ENCODE data around the gene PPFIBP2. TPM values are rescaled to one million over a fixed set of nuclear protein-coding genes. Genes with fewer than 3 reads are reported as not detected.

PPFIBP2 gene
- total and polyA plus RNA-seq, 2 of the 13 experiments (the other 11 are each of a cell fraction or from before 2014, with no cell fraction given) = 15.0 to 52.5 TPM

- intact Hi-C loops (cut with micrococcal nuclease; ENCODE audit: unreplicated experiment) = loop anchor here (1.0 kb wide), 2 partner anchors 58 to 473 kb away; partner anchors contain the start of gene PPFIBP2
- peaks cover 17% of the 10 kb centered on the region for H3K79me2 ChIP-seq (ENCODE audit: insufficient read depth, low read length)
- in situ Hi-C loops (cut with HindIII; ENCODE audit: extremely low pct_ligation_motif_present, low pct_unique_long_range_greater_than_20kb) = loop anchor here (5.0 kb wide), 2 partner anchors 41 to 81 kb away; no protein-coding TSS in a partner anchor
Measured at GRCh38 chr11:7570938-7571521, 57.2 kb downstream of the PPFIBP2 start.

More at GRCh38 chr11:7570938-7571521, 57.2 kb downstream of the PPFIBP2 start:
- H3K4me1 ChIP-seq (ENCODE audit: insufficient read depth, low read length) = peaks cover 54% of the 10 kb centered on the region
- ChIA-PET POLR2A (interaction anchor here (1.0 to 6.0 kb wide), 7 partner anchors 32 to 95 kb away, joined by 3 to 115 read pairs (median 9); no protein-coding TSS in a partner anchor), CTCF (ENCODE audit: low intra/inter-chr PET ratio, low total read pairs) (interaction anchor here (1.5 to 3.6 kb wide), 4 partner anchors 86 to 125 kb away, joined by 3 to 31 read pairs (median 17); no protein-coding TSS in a partner anchor)
- H3K27me3 ChIP-seq (ENCODE audit: control insufficient read depth in 1 of 2, insufficient read depth in 2 of 2, low read length in 2 of 2) = no peaks in the 10 kb centered on the region
- no peaks in the 10 kb centered on the region for H3K36me3 ChIP-seq (replicated peaks in 1 of 2; ENCODE audit: control insufficient read depth in 1 of 2, insufficient read depth in 2 of 2, low read length in 2 of 2)
- H4K20me1 ChIP-seq (ENCODE audit: insufficient read depth, low read length) = no peaks in the 10 kb centered on the region
- no peaks in the 10 kb centered on the region for H3K9me3 ChIP-seq (ENCODE audit: low read length)
- H3K4me2 ChIP-seq (ENCODE audit: low read depth, low read length) = peak overlapping the region; percentile 92
- TF ChIP-seq PBX2 (CRISPR knock-in tag; IDR thresholded peaks at IDR 0.05) (no peak), KLF6 (CRISPR knock-in tag; IDR thresholded peaks at IDR 0.05) (no peak), THAP7 (CRISPR knock-in tag; IDR thresholded peaks at IDR 0.05) (no peak), TEAD3 (CRISPR knock-in tag; optimal IDR thresholded peaks at IDR 0.05; ENCODE audit: borderline replicate concordance) (no peak), NONO (IDR thresholded peaks at IDR 0.05) (no peak), NONO (CRISPR knock-in tag; conservative IDR thresholded peaks at IDR 0.05) (no peak), ZNF761 (CRISPR knock-in tag; conservative IDR thresholded peaks at IDR 0.05) (no peak), SP5 (CRISPR knock-in tag; IDR thresholded peaks at IDR 0.05; ENCODE audit: borderline replicate concordance, low read depth) (no peak), HMGXB3 (CRISPR knock-in tag; IDR thresholded peaks at IDR 0.05; ENCODE audit: borderline replicate concordance) (no peak), ZNF569 (CRISPR knock-in tag; IDR thresholded peaks at IDR 0.05; ENCODE audit: borderline replicate concordance) (no peak), NR2F1 (CRISPR knock-in tag; IDR thresholded peaks at IDR 0.05) (no peak)
- H3K4me3 ChIP-seq (replicated peaks in 1 of 3; ENCODE audit: insufficient read depth in 1 of 3, low read depth in 2 of 3, low read length in 3 of 3) = no peak overlapping the region
- no peak overlapping the region for H3K27ac ChIP-seq (ENCODE audit: extremely low read length, insufficient read depth, low read length)
- no peak overlapping the region for H2AFZ ChIP-seq (ENCODE audit: low read length)
- no TSS peak for BruUV-seq (replicated peaks)
- H3K9ac ChIP-seq (ENCODE audit: insufficient read depth, low read depth, low read length) = no peak overlapping the region
- ATAC-seq (no peak), FAIRE-seq (no peak), DNase-seq (ENCODE audit: low spot score) (no peak)
- 92% methylated on average over 1 of the region's 1 CpG for WGBS (ENCODE audit: low lambda C conversion rate)
